Stomach (tissue), 4 donors: ENCODE measurements around the gene SFI1.

Experiments used
- EP300 ChIP-seq: sonication (generic); formaldehyde crosslinking; IDR thresholded peaks from one replicate; pipeline ENCODE4 v1.6.1; 2017; ENCODE audit warnings: antibody characterized with exemption
- TF ChIP-seq, protein P1 (sequence below), 7 experiments: fragments of 450-650 bp in 4 of 7; fragments of 200-600 bp in 3 of 7; sonication (generic) in 3 of 7; IDR thresholded peaks; one replicate each; pipeline ENCODE4 v1.5.1; 2016 to 2019; ENCODE audit warnings: antibody characterized with exemption in 7 of 7, control low read depth in 2 of 7, mild to moderate bottlenecking in 1 of 7

DNA sequence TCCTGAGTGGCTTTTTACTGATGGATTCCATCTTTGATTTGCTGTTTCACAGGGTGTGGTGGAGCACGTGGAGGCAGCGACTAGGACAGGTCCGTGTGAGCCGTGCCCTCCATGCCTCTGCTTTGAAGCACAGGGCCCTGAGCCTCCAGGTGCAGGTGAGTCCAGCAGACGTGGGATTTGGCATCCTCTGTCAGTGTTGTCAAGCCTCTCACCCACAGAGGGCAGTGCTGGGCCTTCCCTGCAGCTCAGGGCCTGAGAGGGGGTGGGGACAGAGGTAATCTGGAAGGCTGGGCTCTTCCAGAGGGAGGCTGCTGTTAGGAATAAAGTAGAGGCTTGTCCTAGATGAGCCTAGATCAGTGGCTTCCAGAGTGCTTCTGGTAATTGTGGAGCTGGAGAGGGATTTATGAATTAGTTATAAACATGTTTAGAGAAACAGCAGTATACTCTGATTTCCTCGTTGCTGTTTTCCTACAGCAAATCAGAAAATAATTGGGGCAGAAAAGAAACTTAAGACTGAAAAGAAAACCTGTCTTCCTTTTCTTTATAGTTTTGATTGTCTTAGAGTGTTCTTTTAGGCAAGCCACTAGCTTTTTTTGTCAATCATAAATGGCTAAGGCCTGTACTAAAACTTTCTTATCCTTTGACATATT lies 65.0 kb downstream of the SFI1 start:
- TF ChIP-seq, protein P1, sequence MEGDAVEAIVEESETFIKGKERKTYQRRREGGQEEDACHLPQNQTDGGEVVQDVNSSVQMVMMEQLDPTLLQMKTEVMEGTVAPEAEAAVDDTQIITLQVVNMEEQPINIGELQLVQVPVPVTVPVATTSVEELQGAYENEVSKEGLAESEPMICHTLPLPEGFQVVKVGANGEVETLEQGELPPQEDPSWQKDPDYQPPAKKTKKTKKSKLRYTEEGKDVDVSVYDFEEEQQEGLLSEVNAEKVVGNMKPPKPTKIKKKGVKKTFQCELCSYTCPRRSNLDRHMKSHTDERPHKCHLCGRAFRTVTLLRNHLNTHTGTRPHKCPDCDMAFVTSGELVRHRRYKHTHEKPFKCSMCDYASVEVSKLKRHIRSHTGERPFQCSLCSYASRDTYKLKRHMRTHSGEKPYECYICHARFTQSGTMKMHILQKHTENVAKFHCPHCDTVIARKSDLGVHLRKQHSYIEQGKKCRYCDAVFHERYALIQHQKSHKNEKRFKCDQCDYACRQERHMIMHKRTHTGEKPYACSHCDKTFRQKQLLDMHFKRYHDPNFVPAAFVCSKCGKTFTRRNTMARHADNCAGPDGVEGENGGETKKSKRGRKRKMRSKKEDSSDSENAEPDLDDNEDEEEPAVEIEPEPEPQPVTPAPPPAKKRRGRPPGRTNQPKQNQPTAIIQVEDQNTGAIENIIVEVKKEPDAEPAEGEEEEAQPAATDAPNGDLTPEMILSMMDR (IDR thresholded peaks at IDR 0.05): peak in 5 of 7 experiments; percentile 49 to 77 (median 59)
- no peak for TF ChIP-seq EP300
